CD4-positive, alpha-beta T cell (primary cell): Measurements from ENCODE around the gene SEPTIN3. TPM values are rescaled to one million over a fixed set of nuclear protein-coding genes. Genes with fewer than 3 reads are reported as not detected.

Source experiments
- ATAC-seq: fragments of 200-7000 bp; cut with Tn5 transposase; one replicate; pipeline ENCODE4 v1.10.0; 2022; ENCODE audit warnings: mild to moderate bottlenecking; ENCODE audit not compliant: poor library complexity
- CTCF ChIA-PET: fragments of 350-600 bp; sonication (Branson Sonifier 250); formaldehyde crosslinking; loops from one replicate; lab custom pipeline; 2021; ENCODE audit warnings: antibody characterized with exemption, inconsistent platforms; lab: Charles Lee
- POLR2A ChIA-PET: fragments of 350-600 bp; sonication (Branson Sonifier 250); formaldehyde crosslinking; loops from one replicate; lab custom pipeline; 2021; ENCODE audit warnings: antibody characterized with exemption, inconsistent platforms; lab: Charles Lee
- DNase-seq, 14 experiments: peaks; one replicate each; pipeline ENCODE4 v3.0.0-alpha.2; 2013 to 2020; ENCODE audit warnings: mixed read lengths in 2 of 14
- H3K27ac ChIP-seq, 2 donors: one replicate each; pipeline versions ENCODE4 v1.5.1 to v1.7.0; 2013; ENCODE audit warnings: low read length in 2 of 2, low read depth in 1 of 2, mild to moderate bottlenecking in 1 of 2
- H3K27me3 ChIP-seq, 2 experiments: 1 replicate in 1 of 2; 2 replicates in 1 of 2; pipeline versions ENCODE4 v1.6.1 to v1.7.0; 2013; ENCODE audit warnings: low read length in 2 of 2, control low read depth in 1 of 2, mild to moderate bottlenecking in 1 of 2, moderate library complexity in 1 of 2; ENCODE audit not compliant: insufficient read depth in 2 of 2, control insufficient read depth in 1 of 2
- H3K36me3 ChIP-seq: one replicate; pipeline ENCODE4 v1.6.1; 2013; ENCODE audit warnings: low read length, control low read depth; ENCODE audit not compliant: insufficient read depth
- H3K4me1 ChIP-seq: one replicate; pipeline ENCODE4 v1.6.1; 2013; ENCODE audit warnings: low read length, control low read depth; ENCODE audit not compliant: insufficient read depth
- H3K4me3 ChIP-seq: one replicate; pipeline ENCODE4 v1.5.1; 2013; ENCODE audit warnings: mild to moderate bottlenecking, low read length, moderate library complexity
- H3K9me3 ChIP-seq, 2 experiments: 1 replicate in 1 of 2; 2 replicates in 1 of 2; pipeline versions ENCODE4 v1.6.1 to v1.7.0; 2013; ENCODE audit warnings: low read length in 2 of 2, mild to moderate bottlenecking in 2 of 2, control low read depth in 1 of 2, moderate library complexity in 1 of 2; ENCODE audit not compliant: control insufficient read depth in 1 of 2, insufficient read depth in 1 of 2
- H3K27ac Mint-ChIP-seq: one replicate; pipeline ENCODE4 v1.8.0; 2020; ENCODE audit warnings: mixed read lengths
- H3K27me3 Mint-ChIP-seq: one replicate; pipeline ENCODE4 v1.8.0; 2021; ENCODE audit warnings: mixed read lengths
- H3K36me3 Mint-ChIP-seq: one replicate; pipeline ENCODE4 v1.8.0; 2021; ENCODE audit warnings: low read depth, mixed read lengths
- H3K4me1 Mint-ChIP-seq: one replicate; pipeline ENCODE4 v1.8.0; 2021; ENCODE audit warnings: low read depth, mixed read lengths
- H3K4me3 Mint-ChIP-seq: one replicate; pipeline ENCODE4 v1.8.0; 2020; ENCODE audit warnings: mild to moderate bottlenecking, mixed read lengths
- H3K9me3 Mint-ChIP-seq: one replicate; pipeline ENCODE4 v1.8.0; 2020; ENCODE audit warnings: mixed read lengths
- intact Hi-C, 2 experiments: fragments of 100-400 bp; cut with DNase I in 1 of 2; cut with micrococcal nuclease in 1 of 2; formaldehyde crosslinking; loops; one replicate each; pipeline versions ENCODE4 v1.15.1 to v1.9.0; 2023 to 2025; cut with DNase I, micrococcal nuclease
- total RNA-seq, 174 experiments: library from RNA in 2 of 174; stranded (reverse) in 2 of 174; gene quantifications; one replicate each; pipeline ENCODE4 v1.2.3 and lab custom pipeline; 2021 to 2026
- TF ChIP-seq, protein P1 (sequence below): fragments of 200-600 bp; IDR thresholded peaks from one replicate; pipeline ENCODE4 v1.8.0; 2022; ENCODE audit warnings: antibody characterized with exemption, mild to moderate bottlenecking

The SEPTIN3 gene
- total RNA-seq, 2 experiments from 2014 or later: 0.20 to 0.22 TPM

DNA sequence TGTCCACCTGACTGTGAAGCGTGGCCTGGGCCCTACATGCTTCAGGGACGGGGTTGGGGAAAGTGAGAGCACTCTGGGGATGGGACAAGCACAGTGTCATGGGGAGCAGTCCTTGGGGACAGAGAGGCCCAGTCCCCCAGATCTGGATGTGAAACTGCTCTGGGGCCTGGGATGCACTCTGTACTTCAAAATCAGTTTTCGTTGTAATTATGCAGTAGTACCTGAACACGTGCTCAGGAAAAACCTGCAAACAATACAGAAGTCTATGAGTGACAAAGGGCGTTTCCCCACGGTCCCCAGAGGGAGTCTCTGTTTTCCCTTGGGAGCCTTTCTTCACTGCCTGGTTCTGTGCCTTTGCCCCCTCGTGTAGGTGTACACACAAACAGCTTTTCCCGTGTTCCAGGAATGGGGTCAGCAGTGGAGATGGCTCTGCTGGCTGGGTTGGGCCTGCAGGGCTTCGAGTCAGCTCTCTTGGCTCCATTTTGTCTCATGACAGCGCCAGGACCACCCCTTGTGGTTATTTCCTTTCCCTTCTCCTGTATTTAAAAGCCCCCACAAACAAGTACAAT, 37.5 kb upstream of the SEPTIN3 start:
- intact Hi-C loops: no loop called here
- H3K4me3 ChIP-seq: no peak overlapping the region
- H3K4me1 ChIP-seq: peaks cover 19% of the 10 kb centered on the region
- POLR2A ChIA-PET: no interaction called here
- no peaks in the 10 kb centered on the region for H3K27me3 Mint-ChIP-seq
- ATAC-seq (no peak), DNase-seq (no peak)
- H3K27me3 ChIP-seq: no peaks in the 10 kb centered on the region
- no peak overlapping the region for H3K27ac Mint-ChIP-seq
- TF ChIP-seq, protein P1, sequence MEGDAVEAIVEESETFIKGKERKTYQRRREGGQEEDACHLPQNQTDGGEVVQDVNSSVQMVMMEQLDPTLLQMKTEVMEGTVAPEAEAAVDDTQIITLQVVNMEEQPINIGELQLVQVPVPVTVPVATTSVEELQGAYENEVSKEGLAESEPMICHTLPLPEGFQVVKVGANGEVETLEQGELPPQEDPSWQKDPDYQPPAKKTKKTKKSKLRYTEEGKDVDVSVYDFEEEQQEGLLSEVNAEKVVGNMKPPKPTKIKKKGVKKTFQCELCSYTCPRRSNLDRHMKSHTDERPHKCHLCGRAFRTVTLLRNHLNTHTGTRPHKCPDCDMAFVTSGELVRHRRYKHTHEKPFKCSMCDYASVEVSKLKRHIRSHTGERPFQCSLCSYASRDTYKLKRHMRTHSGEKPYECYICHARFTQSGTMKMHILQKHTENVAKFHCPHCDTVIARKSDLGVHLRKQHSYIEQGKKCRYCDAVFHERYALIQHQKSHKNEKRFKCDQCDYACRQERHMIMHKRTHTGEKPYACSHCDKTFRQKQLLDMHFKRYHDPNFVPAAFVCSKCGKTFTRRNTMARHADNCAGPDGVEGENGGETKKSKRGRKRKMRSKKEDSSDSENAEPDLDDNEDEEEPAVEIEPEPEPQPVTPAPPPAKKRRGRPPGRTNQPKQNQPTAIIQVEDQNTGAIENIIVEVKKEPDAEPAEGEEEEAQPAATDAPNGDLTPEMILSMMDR: no peak
- CTCF ChIA-PET: no interaction called here
- no peaks in the 10 kb centered on the region for H3K9me3 ChIP-seq
- H3K4me1 Mint-ChIP-seq: peaks cover 7% of the 10 kb centered on the region
- H3K27ac ChIP-seq: no peak overlapping the region
- no peaks in the 10 kb centered on the region for H3K9me3 Mint-ChIP-seq
- no peaks in the 10 kb centered on the region for H3K36me3 ChIP-seq
- no peak overlapping the region for H3K4me3 Mint-ChIP-seq
- no peaks in the 10 kb centered on the region for H3K36me3 Mint-ChIP-seq

DNA sequence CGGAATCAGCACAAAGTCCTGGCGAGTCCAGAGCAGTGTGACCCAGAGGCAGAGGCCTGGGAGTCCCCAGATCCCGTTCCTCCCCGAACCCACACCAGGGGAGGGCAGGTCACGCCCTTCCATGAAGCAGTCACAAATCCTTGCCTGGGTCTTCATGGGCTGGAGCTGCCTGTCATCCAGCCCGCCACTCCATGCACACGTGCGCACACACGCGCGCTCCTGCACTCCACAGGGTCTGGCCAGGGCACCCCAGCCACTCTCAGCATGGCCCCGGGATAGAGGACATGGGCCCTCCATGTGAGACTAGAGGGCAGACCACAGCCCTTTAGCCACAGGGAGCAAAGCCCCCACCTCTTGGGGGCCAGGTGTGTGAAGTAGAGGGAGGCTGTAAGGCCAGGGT, 36.9 kb upstream of the SEPTIN3 start:
- Histone ChIP-seq H3K27ac (no peak overlapping the region), H3K27me3 (no peaks in the 10 kb centered on the region), H3K4me3 (no peak overlapping the region), H3K9me3 (no peaks in the 10 kb centered on the region), H3K4me1 (peaks cover 14% of the 10 kb centered on the region), H3K36me3 (no peaks in the 10 kb centered on the region)
- peaks cover 7% of the 10 kb centered on the region for H3K4me1 Mint-ChIP-seq
- TF ChIP-seq, protein P1: no peak
- no peaks in the 10 kb centered on the region for H3K36me3 Mint-ChIP-seq
- intact Hi-C loops: no loop called here
- no peaks in the 10 kb centered on the region for H3K27me3 Mint-ChIP-seq
- no peak for DNase-seq
- H3K27ac Mint-ChIP-seq: no peak overlapping the region
- H3K4me3 Mint-ChIP-seq: no peak overlapping the region
- CTCF ChIA-PET: no interaction called here
- H3K9me3 Mint-ChIP-seq: no peaks in the 10 kb centered on the region
- no peak for ATAC-seq
- POLR2A ChIA-PET: no interaction called here

- no peaks in the 10 kb centered on the region for H3K9me3 ChIP-seq
- DNase-seq (no peak), ATAC-seq (no peak)
- H3K36me3 ChIP-seq: no peaks in the 10 kb centered on the region
- Mint-ChIP-seq H3K9me3 (no peaks in the 10 kb centered on the region), H3K27ac (no peak overlapping the region), H3K4me3 (no peak overlapping the region), H3K27me3 (no peaks in the 10 kb centered on the region), H3K36me3 (no peaks in the 10 kb centered on the region), H3K4me1 (peaks cover 1% of the 10 kb centered on the region)
- peaks cover 7% of the 10 kb centered on the region for H3K4me1 ChIP-seq
- H3K4me3 ChIP-seq: no peak overlapping the region
- no peaks in the 10 kb centered on the region for H3K27me3 ChIP-seq
- no peak overlapping the region for H3K27ac ChIP-seq
- CTCF ChIA-PET: no interaction called here
- TF ChIP-seq, protein P1: no peak
- POLR2A ChIA-PET: no interaction called here
- intact Hi-C loops: no loop called here
Observed at GRCh38 chr22:41933411-41934177, 35.6 kb upstream of the SEPTIN3 start.
